ENCODE data around the gene SLIT3.

DNA sequence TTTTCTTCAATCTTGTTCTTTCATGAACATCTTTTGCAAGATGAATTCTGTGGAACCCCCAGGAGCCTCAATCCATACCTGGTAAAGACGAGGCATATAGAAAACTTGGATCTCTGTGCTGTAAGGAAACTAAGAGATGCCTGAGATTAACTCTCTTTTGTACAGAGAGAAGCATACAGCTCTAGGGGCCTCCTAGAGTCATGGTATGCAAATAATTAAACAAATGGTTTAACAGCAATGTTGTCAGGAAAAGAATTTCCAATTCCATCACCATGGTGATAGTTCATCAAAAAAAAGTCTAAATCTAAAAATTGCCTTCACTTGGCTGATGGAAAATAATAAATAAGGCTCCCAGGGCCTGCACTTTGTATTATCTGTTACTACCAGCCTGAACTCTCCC lies 275.4 kb downstream of the SLIT3 start:
- TF ChIP-seq, protein P1, sequence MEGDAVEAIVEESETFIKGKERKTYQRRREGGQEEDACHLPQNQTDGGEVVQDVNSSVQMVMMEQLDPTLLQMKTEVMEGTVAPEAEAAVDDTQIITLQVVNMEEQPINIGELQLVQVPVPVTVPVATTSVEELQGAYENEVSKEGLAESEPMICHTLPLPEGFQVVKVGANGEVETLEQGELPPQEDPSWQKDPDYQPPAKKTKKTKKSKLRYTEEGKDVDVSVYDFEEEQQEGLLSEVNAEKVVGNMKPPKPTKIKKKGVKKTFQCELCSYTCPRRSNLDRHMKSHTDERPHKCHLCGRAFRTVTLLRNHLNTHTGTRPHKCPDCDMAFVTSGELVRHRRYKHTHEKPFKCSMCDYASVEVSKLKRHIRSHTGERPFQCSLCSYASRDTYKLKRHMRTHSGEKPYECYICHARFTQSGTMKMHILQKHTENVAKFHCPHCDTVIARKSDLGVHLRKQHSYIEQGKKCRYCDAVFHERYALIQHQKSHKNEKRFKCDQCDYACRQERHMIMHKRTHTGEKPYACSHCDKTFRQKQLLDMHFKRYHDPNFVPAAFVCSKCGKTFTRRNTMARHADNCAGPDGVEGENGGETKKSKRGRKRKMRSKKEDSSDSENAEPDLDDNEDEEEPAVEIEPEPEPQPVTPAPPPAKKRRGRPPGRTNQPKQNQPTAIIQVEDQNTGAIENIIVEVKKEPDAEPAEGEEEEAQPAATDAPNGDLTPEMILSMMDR (tag by site-specific recombination; IDR thresholded peaks at IDR 0.05), result no peak
- TF ChIP-seq ZFP41 (tag by site-specific recombination; IDR thresholded peaks at IDR 0.05; ENCODE audit: borderline replicate concordance), result no peak
